Suprapubic skin (tissue), 4 donors: ENCODE measurements around the gene COL8A1. TPM values are rescaled to one million over a fixed set of nuclear protein-coding genes. Genes with fewer than 3 reads are reported as not detected.

Experiments used
- DNase-seq, 2 donors: peaks; one replicate each; pipeline ENCODE4 v3.0.0-alpha.2; 2019; ENCODE audit warnings: low spot score in 2 of 2
- H3K27ac ChIP-seq: fragments of 200-600 bp; sonication (generic); one replicate; pipeline ENCODE4 v1.5.1; 2019
- H3K27me3 ChIP-seq: fragments of 200-600 bp; sonication (generic); one replicate; pipeline ENCODE4 v1.5.1; 2019
- H3K36me3 ChIP-seq: fragments of 200-600 bp; sonication (generic); one replicate; pipeline ENCODE4 v1.5.1; 2019
- H3K4me1 ChIP-seq: fragments of 200-600 bp; sonication (generic); one replicate; pipeline ENCODE4 v1.5.1; 2019
- H3K4me3 ChIP-seq: fragments of 200-600 bp; sonication (generic); one replicate; pipeline ENCODE4 v1.5.1; 2019; ENCODE audit warnings: mild to moderate bottlenecking
- H3K9me3 ChIP-seq: fragments of 200-600 bp; sonication (generic); one replicate; pipeline ENCODE4 v1.5.1; 2019
- EP300 ChIP-seq: sonication (generic); formaldehyde crosslinking; IDR thresholded peaks from one replicate; pipeline ENCODE4 v1.6.1; 2017; ENCODE audit warnings: antibody characterized with exemption
- POLR2A ChIP-seq, 2 donors: fragments of 450-650 bp; IDR thresholded peaks; one replicate each; pipeline ENCODE4 v1.6.1; 2017; ENCODE audit warnings: antibody characterized with exemption in 2 of 2, mild to moderate bottlenecking in 2 of 2, moderate library complexity in 2 of 2
- POLR2AphosphoS5 ChIP-seq, 3 donors: sonication (generic); formaldehyde crosslinking; IDR thresholded peaks; one replicate each; pipeline ENCODE4 v1.6.1; 2017; ENCODE audit warnings: antibody characterized with exemption in 3 of 3
- WGBS: methylation state at CpG from one replicate; pipeline ENCODE4 v1.1.5; 2018; 5-methylcytosine and 5-hydroxymethylcytosine counted together
- total RNA-seq, 4 donors: library from RNA; depleted of rRNA; stranded (reverse); fragments of >200 nt; gene quantifications; one replicate each; pipeline ENCODE4 v1.1.0, GENCODE V29; 2016
- TF ChIP-seq, protein P1 (sequence below), 2 donors: fragments of 200-600 bp in 1 of 2; fragments of 450-650 bp in 1 of 2; sonication (generic) in 1 of 2; IDR thresholded peaks; one replicate each; pipeline ENCODE4 v1.5.1; 2016 to 2019; ENCODE audit warnings: antibody characterized with exemption in 2 of 2, mild to moderate bottlenecking in 1 of 2, moderate library complexity in 1 of 2

The COL8A1 gene
- total RNA-seq, 4 donors from 2014 or later: 3.2 to 14.9 (median 5.6) TPM

DNA sequence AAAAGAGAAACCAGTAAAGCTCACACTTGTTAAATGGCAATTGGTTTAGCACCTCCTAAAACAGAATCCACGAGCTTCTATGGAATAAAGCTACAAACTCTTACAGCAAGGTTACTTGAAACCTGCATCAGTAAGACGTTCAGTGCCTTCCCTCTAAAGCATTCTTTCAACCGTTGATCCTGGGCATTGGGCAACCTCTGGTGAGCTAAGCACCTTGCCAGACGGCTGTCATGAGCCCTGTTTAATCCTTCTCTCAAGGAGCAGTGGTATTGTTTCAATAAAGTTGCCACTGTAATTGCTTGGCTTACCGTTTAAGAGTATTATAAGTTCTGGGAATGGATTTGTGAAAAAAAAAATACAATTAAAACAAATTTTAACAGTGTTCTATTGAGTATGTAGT lies 75.0 kb downstream of the COL8A1 start:
- no peaks in the 10 kb centered on the region for H3K4me1 ChIP-seq
- H3K27ac ChIP-seq: no peak overlapping the region
- no peak for DNase-seq
- TF ChIP-seq POLR2A (IDR thresholded peaks at IDR 0.05) (no peak), EP300 (no peak), POLR2AphosphoS5 (IDR thresholded peaks at IDR 0.05) (no peak)
- TF ChIP-seq, protein P1, sequence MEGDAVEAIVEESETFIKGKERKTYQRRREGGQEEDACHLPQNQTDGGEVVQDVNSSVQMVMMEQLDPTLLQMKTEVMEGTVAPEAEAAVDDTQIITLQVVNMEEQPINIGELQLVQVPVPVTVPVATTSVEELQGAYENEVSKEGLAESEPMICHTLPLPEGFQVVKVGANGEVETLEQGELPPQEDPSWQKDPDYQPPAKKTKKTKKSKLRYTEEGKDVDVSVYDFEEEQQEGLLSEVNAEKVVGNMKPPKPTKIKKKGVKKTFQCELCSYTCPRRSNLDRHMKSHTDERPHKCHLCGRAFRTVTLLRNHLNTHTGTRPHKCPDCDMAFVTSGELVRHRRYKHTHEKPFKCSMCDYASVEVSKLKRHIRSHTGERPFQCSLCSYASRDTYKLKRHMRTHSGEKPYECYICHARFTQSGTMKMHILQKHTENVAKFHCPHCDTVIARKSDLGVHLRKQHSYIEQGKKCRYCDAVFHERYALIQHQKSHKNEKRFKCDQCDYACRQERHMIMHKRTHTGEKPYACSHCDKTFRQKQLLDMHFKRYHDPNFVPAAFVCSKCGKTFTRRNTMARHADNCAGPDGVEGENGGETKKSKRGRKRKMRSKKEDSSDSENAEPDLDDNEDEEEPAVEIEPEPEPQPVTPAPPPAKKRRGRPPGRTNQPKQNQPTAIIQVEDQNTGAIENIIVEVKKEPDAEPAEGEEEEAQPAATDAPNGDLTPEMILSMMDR (IDR thresholded peaks at IDR 0.05): no peak
- no peak overlapping the region for H3K4me3 ChIP-seq
- H3K27me3 ChIP-seq: peaks cover 3% of the 10 kb centered on the region
- no peaks in the 10 kb centered on the region for H3K36me3 ChIP-seq
- WGBS: 72% methylated on average over 5 of the region's 5 CpGs
- H3K9me3 ChIP-seq: no peaks in the 10 kb centered on the region

DNA sequence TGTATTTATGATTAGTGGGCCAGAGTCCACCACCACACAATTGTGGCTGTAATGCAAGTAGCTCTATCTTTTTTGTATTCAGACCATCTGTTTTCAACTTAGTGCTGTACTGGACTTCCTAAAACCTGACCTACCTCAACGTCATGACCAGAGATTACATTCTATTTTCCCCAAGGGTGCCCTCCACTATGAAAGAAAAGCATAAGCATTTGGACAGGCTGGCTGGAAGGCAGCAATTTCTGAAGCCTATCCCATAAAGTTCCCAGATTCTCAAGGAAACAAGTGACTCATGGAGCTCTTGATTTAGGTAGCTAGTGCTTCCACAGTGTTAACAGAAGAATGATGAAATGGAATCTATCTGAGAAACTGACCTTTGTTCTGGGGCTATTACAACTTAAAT lies 75.8 kb downstream of the COL8A1 start:
- Histone ChIP-seq H3K27me3 (peaks cover 3% of the 10 kb centered on the region), H3K9me3 (no peaks in the 10 kb centered on the region), H3K4me1 (no peaks in the 10 kb centered on the region), H3K4me3 (no peak overlapping the region), H3K36me3 (no peaks in the 10 kb centered on the region), H3K27ac (no peak overlapping the region)
- no peak for TF ChIP-seq POLR2A (IDR thresholded peaks at IDR 0.05)
- TF ChIP-seq EP300: no peak
- TF ChIP-seq POLR2AphosphoS5 (IDR thresholded peaks at IDR 0.05): no peak
- 81% methylated on average over 1 of the region's 1 CpG for WGBS
- no peak for DNase-seq

DNA sequence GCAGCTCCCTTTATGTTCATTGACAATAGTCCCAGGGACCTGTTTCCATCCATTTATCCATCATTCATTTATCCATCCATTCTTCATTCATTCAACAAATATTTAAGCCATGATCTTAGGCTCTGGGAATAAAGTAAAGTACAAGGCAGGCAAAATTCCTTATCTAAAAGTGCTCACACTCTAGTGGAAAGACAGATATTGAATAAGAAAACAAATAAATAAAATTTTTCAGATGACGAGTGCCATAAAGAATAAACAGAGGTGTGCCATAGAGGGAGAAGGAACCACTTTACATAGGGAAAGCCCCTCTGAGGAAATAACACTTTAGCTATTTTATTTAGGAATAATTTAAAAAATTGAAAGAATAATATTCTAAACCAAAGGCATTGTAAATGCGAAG lies 76.2 kb downstream of the COL8A1 start:
- TF ChIP-seq POLR2A (IDR thresholded peaks at IDR 0.05): no peak
- no peak for TF ChIP-seq POLR2AphosphoS5 (IDR thresholded peaks at IDR 0.05)
- TF ChIP-seq, protein P1 (IDR thresholded peaks at IDR 0.05): no peak
- TF ChIP-seq EP300: no peak
- no peak for DNase-seq
- H3K9me3 ChIP-seq: no peaks in the 10 kb centered on the region
- no peak overlapping the region for H3K27ac ChIP-seq
- 88% methylated on average over 2 of the region's 2 CpGs for WGBS
- H3K4me3 ChIP-seq: no peak overlapping the region
- no peaks in the 10 kb centered on the region for H3K4me1 ChIP-seq
- no peaks in the 10 kb centered on the region for H3K36me3 ChIP-seq
- H3K27me3 ChIP-seq: peaks cover 3% of the 10 kb centered on the region

DNA sequence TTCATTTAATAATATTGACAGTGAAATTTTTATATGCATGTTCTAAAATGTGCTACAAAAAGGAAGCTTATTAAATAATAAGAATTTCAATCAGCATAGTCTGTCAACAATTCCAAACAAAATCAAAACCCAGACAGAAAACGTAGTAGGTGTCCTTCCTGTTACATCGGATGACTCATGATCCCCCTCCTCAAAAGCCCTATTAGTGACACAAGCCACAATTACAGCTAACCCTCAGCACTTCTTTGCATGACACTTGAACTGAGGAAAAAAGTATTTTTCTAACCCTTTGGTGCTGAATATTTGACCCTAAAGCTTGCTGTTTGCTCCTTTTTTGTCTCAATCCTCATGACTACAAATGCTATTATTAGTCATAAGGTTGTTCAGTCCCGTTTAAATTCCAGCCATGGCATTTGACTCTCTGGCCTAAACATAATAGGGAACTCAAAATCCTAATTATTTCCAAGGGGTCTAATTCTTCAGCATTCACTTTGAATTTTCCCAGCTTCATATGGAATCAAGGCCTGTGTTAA lies 78.1 kb downstream of the COL8A1 start:
- H3K27me3 ChIP-seq: peaks cover 3% of the 10 kb centered on the region
- H3K4me3 ChIP-seq: no peak overlapping the region
- H3K36me3 ChIP-seq: no peaks in the 10 kb centered on the region
- no peak for DNase-seq
- TF ChIP-seq, protein P1 (IDR thresholded peaks at IDR 0.05): no peak
- no peak for TF ChIP-seq POLR2AphosphoS5 (IDR thresholded peaks at IDR 0.05)
- no peak for TF ChIP-seq POLR2A (IDR thresholded peaks at IDR 0.05)
- no peak for TF ChIP-seq EP300
- 48% methylated on average over 3 of the region's 3 CpGs for WGBS
- peaks cover 6% of the 10 kb centered on the region for H3K4me1 ChIP-seq
- no peaks in the 10 kb centered on the region for H3K9me3 ChIP-seq
- no peak overlapping the region for H3K27ac ChIP-seq

DNA sequence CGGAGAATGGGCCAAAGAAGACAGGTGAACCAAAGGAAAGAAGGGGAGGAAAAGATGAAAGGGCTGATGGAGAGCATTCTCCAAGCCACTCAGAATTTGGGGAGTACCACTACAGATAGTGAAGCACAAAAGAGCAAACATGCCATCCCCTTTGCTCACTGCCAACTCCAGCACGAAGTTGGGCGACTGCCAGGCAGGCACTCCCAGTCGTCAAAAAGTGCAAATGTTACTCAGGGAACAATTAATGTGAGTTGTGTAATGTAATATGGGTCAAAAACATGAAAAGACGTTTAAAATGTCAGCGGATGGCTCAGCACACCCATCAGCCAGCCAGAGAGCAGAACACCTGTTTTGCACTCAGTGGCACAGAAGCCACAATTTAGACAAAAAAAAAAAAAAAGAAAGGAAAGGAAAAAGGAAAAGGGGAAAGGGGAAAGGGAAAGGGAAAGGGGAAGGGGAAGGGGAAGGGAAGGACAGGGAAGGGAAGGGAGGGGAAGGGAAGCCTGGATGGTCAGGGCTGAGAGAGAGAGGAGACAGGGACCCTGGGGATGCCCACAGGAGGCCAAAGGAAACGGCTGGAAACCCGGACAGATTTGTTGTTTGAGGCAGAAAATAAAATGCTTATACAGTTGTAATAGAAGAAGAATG lies 82.7 kb downstream of the COL8A1 start:
- no peak overlapping the region for H3K27ac ChIP-seq
- TF ChIP-seq POLR2A (IDR thresholded peaks at IDR 0.05) (no peak), POLR2AphosphoS5 (IDR thresholded peaks at IDR 0.05) (no peak), EP300 (no peak)
- TF ChIP-seq, protein P1 (IDR thresholded peaks at IDR 0.05): no peak

More for the DNA sequence above, 82.7 kb downstream of the COL8A1 start:
- no peak for DNase-seq
- Histone ChIP-seq H3K27me3 (peaks cover 3% of the 10 kb centered on the region), H3K4me3 (no peak overlapping the region), H3K4me1 (peaks cover 6% of the 10 kb centered on the region), H3K36me3 (no peaks in the 10 kb centered on the region), H3K9me3 (no peaks in the 10 kb centered on the region)
- WGBS: 36% methylated on average over 8 of the region's 8 CpGs
